GM18508 (cell line): ENCODE measurements around the gene CD81.
"Not testable (repeated sequence)": the region's sequence is repeated elsewhere in the genome, so short reads cannot be mapped to it uniquely, and the experiment has no call there.

Source experiments
- ATAC-seq: cut with Tn5 transposase; IDR thresholded peaks from one replicate; pipeline ENCODE4 v1.9.1; 2021; ENCODE audit warnings: moderate number of reproducible peaks; ENCODE audit not compliant: insufficient read depth, unreplicated experiment

Gene CD81

GRCh38 chr11:2355000-2355644 lies 22.0 kb upstream of the CD81 start:
- ATAC-seq: no peak

DNA sequence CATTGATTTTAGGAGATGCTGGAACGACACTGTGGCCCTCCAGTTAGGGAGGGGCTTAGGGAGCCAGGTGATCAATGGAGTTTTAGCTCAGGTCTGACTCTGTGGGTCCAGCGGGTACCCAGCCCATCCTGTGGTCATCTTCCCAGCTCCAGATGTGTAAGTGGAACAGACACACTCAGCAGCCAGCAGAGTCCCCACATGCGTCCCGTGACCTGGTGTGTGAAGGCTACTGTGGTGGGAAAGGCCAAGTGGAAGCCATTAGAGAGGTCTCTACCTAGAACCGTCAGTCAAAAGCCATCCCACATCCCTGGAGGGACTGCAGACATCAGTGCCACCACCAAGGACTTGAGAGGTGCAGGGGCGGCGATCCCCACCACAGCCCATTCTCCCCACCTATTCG lies 19.9 kb upstream of the CD81 start:
- no peak for ATAC-seq

DNA sequence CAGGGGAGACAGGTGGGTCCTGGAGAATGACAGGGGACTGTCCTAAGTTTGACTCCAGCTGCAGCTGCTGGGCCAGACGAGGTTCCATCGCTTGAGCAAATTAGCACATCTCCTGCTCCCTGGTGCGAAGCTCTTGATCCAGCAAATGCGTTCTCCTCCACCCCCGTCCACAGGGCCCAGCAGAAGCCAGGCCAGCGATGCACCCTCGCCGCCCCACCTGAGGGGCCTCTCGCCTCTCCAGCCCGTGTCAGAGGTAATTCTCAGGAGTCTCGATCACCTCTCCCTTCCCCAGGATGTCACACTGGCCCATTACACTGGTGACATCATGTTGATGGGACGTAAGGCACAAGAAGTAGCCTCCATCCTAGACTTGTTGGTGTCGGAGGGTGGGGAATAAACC lies 19.5 kb upstream of the CD81 start:
- not testable (repeated sequence) for ATAC-seq

DNA sequence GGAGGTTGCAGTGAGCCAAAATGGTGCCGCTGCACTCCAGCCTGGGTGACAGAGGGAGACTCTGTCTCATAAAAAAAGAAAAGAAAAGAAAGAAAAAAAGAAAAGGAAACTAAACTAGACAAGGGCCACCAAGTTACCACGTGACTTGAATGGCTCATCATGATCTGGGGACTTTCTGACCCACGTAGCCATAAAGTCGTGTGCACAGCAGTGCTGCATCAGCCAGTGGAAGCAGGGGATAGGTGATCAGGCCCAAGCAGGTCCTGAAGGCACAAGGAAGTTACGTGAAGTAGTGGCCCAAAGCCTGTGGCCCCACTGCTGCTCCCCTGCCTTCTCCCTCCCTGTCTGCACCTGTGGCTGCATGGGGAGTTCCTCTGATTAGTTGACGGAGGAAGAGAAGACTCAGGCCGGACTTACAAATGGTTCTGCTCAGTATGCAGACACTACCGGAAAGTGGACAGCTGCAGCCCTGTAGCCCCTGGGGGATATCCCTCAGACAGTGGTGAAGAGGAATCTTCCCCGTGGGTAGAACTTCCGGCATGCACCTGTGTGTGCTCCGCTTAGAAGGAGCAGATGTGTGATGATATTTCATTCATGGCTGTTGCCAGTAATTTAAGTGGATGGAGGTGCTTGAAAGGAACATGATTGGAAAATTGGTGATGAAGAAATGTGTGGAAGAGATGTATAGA lies 18.2 kb upstream of the CD81 start:
- ATAC-seq: no peak

DNA sequence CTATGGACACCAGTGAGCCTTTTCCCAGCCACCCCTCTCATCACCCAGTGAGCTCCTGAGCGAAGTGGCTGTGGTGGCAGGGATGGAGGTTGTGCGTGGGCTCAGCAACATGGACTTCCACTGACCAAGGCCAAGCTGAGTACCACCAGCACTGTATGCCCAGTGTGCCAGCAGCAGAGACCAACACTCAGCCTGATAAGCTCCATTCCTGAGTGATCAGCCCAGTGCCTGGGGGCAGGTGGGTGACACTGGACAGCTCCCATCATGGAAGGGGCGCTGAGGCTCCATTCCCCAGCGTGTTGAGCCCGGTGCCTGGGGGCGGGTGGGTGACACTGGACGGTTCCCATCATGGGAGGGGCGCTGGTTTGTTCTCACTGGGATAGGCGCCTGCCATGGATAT lies 17.6 kb upstream of the CD81 start:
- ATAC-seq: no peak

DNA sequence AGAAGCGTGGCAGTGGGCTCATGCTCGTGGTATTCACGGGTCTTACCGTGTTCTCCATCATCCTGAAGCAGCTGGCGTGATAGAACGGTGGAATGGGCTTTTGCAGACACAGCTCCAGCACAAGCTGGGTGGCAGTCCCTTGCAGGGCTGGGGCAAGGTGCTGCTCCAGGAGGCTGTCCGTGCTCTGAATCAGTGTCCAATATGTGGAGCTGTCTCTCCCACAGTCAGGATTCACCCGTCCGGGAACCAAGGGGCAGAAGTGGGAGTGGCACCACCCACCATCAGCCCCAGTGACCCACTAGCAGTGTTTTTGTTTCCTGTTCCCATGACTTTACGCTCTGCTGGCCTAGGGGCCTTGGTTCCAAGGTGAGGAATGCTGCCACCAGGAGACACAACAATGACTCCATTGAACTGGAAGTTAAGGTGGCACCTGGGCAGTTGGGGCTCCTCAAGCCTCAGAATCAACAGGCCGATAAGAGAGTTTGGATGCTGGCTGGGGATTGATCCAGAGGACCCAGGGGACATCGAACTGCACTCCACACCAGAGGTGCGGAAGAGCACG lies 16.9 kb upstream of the CD81 start:
- ATAC-seq: no peak

- ATAC-seq: no peak
These were observed 15.5 kb upstream of the CD81 start for GRCh38 chr11:2361565-2361964.

DNA sequence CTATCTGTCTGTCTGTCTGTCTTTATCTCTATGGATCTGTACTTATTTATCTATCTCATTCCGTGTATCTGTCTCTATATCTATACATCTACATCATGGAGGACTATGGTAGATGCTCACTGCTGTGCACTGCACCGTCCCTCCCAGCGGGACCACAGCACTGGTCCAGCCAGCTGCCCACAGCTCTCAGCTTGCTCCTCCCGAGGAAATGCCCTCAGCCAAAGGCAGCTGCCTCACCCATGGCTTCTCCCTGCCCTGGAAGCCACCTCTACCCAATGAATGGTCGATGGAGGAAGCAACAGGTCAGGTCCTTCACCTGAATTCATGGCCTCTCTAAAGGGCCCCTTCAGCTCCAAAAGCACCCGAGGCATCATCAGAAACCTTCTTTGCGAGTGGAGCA lies 14.7 kb upstream of the CD81 start:
- no peak for ATAC-seq

DNA sequence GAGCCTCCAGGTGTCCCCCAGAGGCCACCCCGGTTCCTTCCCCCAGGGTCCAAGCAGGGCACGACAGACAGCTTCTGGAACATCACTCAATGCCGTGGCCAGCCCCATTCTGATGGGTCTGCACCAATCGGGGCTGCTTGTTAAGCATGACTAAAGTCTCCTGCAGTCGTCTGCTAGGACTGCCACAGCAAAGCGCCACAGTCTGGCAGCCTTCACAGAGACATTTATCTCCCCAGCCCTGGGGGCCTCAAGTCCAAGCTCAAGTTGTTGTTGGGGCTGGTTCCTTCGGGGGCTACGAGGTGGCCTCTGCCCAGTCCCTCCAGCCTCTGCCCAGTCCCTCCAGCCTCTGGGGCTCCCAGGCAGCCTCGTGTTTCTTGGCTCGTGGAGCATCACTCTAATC lies 14.0 kb upstream of the CD81 start:
- no peak for ATAC-seq

- ATAC-seq: no peak
These were observed 13.3 kb upstream of the CD81 start for GRCh38 chr11:2363577-2364370.

DNA sequence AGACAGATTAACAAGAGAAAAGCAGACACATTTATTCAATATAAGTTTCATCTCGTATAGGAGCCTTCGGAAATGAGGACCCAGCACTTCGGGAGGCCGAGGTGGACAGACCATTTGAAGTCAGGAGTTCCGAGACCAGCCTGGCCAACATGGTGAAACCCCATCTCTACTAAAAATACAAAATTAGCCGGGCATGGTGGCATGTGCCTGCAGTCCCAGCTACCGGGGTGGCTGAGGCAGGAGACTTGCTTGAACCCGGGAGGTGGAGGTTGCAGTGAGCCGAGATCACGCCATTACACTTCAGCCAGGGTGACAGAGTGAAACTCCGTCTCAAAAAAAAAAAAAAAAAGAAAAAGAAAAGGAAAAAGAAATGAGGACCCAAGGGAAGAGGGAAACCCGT lies 12.7 kb upstream of the CD81 start:
- not testable (repeated sequence) for ATAC-seq

- no peak for ATAC-seq
These were observed 11.4 kb upstream of the CD81 start for GRCh38 chr11:2365571-2366210.

- ATAC-seq: no peak
These were observed 10.8 kb upstream of the CD81 start for GRCh38 chr11:2366276-2366675.

- ATAC-seq: no peak
These were observed 10.4 kb upstream of the CD81 start for GRCh38 chr11:2366733-2367132.

DNA sequence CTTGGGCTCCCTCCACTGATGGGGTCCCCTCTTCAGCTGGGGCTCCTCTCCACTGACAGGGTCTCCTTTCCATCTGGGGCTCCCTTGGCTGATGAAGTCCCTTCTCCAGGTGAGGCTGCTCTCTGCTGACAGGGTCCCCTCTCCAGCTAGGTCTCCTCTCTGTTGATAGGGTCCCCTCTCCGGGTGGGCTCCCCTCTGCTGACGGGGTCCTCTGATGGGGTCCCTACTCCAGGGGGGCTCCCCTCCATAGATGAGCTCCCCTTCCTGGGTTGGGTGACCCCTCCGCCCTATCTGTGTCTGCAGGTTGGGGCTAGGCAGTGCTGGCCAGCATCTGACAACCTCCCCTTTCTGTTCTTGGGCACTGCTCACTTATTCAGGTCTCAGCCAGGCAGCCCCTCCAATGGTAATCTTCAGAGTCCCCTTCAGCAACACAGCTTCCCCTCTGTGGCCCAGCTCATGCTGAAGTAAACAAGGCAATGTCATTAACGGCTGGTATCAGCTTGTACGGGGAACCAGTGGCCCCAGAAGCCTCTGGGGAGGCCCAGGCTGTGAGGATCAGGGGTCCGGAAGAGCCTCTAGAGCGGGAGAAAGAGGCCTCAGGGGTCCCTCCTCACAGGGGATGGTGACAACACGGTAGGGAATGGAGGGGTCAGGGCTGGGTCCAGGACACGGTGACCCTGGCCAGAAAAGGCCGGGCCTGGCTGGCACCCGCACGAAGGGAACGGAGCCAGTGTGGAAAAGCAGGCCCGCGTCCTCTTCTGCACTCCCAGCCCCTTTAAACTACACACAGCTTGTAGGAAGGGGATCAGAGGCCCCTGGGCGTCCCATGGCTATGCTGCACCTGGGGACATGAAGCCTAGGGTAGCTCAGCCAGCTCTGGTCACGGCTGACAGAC lies 9.6 kb upstream of the CD81 start:
- no peak for ATAC-seq

DNA sequence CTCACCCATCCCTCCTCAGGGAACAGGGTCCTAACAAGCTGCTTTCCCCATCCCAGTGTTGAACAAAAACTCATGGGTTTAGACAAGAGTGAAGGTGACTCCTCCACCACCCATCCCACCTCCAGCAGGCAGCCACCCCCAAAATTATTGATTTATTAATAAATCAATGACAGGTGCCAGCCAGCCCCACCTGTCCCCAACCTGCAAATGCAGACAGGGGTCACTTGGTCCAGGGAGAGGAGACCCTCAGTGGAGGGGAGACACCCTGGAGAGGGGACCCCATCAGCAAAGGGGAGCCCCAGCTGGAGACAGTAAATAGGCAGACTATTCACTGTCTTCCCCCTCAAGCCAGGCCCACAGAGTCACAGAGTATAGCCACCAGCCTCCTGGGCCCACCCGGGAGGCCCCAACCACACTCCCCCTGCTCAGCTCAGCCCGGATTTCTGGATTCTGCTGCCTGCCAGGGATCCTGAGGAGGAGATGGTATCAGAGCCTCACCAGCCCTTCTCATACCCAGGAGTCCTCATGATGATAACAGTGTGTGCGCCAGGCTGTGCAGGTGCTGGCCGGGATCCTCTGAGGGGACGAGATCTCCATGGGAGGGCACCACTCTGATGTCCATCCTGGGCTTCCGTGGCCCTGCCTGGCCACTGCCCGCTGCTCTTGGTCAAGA lies 8.8 kb upstream of the CD81 start:
- ATAC-seq: no peak

- ATAC-seq: no peak
These were observed 8.3 kb upstream of the CD81 start for GRCh38 chr11:2368851-2369180.

GRCh38 chr11:2369320-2369719 lies 7.8 kb upstream of the CD81 start:
- no peak for ATAC-seq

DNA sequence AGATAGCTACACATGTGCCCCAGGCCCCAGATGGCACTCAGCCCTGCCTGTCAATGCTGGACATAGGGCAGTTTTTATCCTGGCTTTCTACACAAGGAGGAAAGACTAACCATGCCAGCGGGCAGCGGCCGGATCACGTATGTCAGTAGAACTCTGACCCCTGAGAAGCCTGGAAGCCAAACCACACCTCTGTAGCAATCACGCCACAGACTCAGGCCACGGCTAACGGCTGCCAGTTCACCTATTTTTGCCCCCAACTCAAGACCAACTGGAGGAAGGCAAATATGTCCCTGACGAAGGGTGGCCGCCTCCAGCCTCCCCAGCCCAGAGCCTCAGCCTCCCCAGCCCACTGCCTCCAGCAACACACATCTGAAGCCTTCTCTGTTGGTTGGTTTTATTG lies 7.2 kb upstream of the CD81 start:
- ATAC-seq: no peak
